ENCODE measurements around the gene ONECUT3.
"Not testable (repeated sequence)": the region's sequence is repeated elsewhere in the genome, so short reads cannot be mapped to it uniquely, and the experiment has no call there.

The ONECUT3 gene

GRCh38 chr19:1756705-1757465, 3.6 kb downstream of the ONECUT3 start:
- no peak for DNase-seq

- no peak for DNase-seq
Observed at GRCh38 chr19:1757468-1758230, 4.3 kb downstream of the ONECUT3 start.

- no peak for DNase-seq
Observed at GRCh38 chr19:1758231-1758577, 4.9 kb downstream of the ONECUT3 start.

DNA sequence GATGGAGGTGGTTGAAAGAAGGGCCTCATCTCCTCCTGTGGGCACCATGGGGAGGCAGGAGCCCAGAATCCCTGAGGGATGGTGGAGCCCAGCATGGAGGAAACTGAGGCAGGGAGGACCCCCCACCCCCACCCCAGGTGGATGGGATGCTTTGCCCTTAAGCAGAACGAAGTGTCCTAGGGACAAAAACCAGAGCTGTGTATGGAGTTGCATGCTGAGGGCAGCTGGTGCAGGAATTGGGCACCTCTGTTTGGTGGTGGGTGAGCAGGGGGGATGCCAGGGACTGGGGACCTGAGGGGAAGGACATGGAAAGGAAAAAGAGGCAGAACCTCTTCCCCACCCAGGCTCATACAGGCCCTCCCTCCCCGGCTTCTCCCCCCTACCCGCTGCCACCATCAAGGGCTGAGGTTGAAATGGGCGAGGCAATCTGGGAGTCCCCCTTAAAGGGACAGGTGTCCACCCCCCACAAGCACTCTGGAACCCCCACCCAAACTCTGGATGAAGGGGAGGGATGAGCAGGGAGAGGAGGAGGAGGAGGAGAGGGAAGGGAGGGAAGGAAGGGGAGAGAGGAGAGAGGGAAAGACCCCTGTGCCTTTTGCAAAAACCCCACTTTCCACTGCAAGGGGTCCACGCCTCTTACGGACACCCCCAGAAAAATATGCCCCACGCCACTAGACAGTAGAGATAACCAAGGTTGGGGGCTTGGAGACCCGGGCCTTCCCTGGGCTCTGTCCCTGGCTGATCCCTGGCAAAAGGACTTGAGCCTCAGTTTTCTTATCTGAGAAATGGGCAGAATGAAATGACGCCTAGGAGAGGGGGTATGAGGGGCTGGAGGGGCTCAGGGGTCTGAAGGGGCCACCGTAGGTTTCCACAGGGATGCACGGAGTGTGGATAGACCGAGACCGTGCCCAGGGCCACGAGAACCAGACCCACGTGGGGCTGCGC, 5.9 kb downstream of the ONECUT3 start:
- no peak for DNase-seq

- no peak for DNase-seq
Observed at GRCh38 chr19:1760020-1760419, 6.7 kb downstream of the ONECUT3 start.

DNA sequence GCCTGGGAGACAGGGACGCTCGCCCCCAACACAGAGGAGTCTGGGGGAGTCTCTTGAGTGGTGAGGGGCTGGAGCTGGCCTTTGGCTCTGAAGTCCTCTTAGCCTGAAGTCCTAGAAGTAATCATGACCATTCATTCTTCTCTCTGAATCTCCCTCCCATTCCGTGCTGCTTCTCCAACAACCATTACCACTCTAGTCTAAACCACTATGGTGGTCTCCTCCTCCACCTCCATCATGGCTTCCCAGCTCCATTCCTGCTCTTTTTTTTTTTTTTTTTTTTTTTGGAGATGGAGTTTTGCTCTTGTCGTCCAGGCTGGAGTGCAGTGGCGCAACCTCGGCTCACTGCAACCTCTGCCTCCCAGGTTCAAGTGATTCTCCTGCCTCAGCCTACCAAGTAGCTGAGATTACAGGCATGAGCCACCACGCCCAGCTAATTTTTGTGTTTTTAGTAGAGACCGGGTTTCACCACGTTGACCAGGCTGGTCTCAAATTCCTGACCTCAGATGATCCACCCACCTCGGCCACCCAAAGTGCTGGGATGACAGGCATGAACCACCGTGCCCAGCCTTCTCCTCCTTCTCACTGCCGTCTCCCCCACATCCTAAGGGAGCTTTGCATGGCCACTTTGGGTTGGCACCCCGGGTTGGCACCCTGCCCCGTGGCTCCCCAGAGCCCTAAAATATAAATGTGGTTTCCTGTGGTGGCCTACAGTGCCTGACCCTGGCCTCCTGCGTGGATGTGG, 7.7 kb downstream of the ONECUT3 start:
- DNase-seq: not testable (repeated sequence)

DNA sequence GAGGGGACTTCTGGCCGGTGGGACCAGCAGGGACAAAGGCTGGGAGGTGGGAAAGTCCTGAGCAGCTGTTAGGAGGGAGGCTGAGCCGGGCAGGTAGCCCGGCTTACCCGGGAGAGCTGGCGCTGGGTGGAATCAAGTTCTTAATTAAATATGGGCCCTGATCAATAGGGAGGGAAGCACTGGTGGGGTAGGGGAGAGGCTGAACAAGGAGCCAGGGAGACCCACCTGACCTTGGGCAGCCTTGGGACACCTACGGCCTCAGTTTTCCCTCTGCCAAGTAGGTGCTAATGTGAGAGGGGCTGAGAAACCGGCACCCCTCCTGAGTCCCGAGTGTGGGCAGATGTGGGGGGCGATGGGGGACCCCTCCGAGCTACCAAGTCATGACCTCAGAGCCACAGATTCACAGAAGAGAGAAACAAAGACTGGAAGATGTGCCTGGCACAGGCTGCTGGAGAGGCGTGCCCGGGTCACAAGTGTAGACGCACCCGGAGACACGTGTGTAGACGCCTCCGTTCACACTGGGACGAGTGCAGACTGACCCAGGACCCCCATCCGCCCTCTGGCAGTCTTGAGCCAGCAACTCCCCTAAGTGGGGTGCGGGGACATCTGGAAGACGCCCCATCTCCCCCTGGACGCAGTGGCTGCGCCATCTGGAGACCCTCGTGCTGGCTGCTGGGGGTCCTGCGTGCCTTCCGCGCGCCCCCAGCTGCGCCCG, 8.4 kb downstream of the ONECUT3 start:
- DNase-seq: no peak

DNA sequence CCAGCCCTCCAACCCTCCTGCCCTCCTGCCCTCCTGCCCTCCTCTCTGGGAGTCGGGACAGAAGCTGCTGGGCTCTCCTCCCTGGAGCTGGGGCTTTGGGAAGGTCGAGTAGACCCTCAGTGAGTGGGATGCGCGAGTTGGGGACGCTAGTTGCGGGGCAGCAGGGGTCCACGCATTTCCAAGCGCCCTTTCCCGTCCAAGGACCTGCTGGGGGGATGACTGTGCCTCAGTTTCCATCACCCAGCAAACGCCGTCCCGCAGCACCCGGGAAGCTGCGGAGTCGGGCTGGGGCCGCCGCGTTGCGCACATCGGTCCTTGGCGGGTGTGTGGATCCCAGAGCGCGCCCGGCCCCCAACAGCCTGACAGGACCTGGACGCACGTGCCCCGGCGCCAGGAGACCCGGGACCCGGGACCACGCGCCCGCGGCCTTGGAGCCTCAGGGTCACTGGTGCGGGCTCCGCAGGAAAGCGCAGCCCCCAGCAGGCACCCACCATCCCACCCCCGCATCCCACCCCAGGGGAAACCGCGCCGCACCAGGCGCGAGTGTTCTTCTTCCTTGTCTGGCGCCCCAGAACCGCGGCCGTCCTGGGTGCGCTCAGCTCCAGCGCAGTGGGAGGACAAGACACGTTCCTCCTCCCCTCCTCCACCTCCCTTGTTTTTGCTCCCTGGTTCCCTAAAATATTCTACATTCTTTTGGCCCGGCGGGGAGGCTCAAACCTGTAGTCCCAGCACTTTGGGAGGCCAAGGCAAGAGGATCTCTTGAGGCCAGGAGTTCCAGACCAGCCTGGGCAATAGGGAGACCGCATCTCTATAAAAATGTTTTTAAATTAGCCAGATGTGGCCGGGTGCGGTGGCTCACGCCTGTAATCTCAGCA, 9.2 kb downstream of the ONECUT3 start:
- DNase-seq: no peak

- no peak for DNase-seq
Observed at GRCh38 chr19:1763648-1764639, 10.6 kb downstream of the ONECUT3 start.

DNA sequence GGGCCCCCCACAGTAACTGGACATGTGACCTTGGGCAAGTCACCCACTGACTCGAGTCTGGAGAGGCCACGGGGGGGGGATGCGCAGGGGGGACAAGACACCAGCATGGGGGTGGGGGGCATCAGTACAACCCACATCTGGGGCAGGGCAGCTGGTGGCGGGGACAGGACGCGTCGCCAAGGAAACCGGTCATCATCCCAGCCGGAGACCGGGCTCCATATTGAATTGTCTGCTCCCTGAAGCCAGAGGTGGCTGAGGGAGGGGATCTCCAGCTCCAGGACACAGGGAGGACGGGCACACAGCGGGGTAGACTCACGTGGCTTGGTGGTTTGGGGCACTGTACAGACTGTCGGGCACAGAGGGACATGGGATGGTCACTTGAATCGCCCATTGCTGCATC, 11.4 kb downstream of the ONECUT3 start:
- no peak for DNase-seq

- no peak for DNase-seq
Observed at GRCh38 chr19:1765232-1765903, 12.1 kb downstream of the ONECUT3 start.

- no peak for DNase-seq
Observed at GRCh38 chr19:1765904-1766799, 12.8 kb downstream of the ONECUT3 start.

GRCh38 chr19:1766800-1767352, 13.6 kb downstream of the ONECUT3 start:
- no peak for DNase-seq

GRCh38 chr19:1767464-1767933, 14.2 kb downstream of the ONECUT3 start:
- DNase-seq: peak; percentile 71

DNA sequence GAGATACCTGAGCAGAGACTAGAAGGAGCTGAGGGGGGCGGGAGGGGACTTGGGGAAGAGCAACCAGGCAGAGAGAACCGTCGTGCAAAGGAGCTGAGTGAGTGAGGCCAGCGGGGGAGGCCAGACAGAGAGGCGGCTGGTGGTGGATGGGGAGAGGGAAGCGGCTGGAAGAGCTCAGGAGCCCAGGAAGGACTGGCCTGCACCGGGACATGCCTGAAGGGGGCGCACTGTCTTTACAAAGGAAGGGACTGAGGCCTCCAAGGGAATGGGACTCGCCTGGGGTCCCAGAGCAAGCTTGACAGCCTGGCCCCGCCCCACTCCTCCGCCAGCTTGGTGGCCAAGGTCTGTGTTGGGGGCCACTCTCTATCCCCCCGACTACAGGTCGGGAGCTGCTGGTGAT, 14.9 kb downstream of the ONECUT3 start:
- DNase-seq: no peak

DNA sequence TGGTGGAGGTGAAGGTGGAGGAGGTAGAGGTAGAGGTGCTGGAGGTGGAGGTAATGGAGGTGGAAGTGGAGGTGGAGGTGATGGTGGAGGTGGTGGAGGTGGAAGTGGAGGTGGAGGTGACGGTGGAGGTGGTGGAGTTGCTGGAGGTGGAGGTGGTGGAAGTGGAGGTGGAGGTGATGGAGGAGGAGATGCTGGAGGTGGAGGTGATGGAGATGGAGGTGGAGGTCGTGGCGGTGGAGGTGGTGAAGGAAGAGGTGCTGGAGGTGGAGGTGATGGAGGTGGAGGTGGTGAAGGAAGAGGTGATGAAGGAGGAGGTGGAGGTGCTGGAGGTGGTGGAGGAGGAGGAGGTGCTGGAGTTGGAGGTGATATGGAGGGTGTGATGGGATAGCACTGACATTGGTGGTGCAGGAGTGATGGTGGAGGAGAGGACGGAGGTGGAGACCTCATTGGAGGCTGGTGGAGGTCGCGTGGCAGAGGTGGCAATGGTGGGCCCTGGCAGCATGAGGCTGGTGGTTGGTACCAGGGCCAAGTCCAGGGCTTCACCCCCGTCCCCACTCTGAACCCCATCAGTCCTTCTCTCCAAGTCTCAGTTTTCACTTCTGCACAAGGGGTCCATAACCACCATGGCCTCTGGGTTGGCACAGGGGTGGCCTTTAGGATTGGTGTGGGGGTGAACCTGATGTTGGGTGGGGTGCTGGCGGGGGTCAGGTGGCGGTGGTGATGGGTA, 15.8 kb downstream of the ONECUT3 start:
- no peak for DNase-seq

GRCh38 chr19:1769645-1769985, 16.3 kb downstream of the ONECUT3 start:
- DNase-seq: no peak
